ENCODE data around the gene ICAM4.

DNA sequence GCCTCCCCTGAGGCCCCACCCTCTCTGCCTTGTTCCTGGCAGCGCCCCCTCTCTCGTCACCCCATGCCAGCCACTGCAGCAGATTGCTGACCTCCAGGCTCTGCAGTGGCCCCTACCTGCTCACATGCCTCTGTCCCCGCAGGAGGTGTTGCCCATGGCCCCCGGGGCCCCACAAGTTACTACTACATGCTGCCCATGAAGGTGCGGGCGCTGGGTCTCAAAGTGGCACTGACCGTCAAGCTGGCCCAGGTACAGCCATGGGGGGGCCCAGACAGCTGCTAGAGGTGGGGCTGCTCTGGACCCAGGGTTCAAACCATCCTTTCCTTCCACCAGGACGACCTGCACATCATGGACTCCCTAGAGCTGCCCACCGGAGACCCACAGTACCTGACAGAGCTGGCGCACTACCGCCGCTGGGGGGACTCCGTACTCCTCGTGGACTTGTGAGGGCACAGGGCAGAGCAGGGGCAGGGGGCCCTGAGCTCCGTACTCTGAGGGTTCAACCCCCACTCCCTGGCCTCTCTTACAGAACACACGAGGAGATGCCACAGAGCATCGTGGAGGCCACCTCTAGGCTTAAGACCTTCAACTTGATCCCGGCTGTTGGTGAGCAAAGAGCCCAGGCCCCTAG, 28.6 kb upstream of the ICAM4 start:
- TF ChIP-seq, protein P1, sequence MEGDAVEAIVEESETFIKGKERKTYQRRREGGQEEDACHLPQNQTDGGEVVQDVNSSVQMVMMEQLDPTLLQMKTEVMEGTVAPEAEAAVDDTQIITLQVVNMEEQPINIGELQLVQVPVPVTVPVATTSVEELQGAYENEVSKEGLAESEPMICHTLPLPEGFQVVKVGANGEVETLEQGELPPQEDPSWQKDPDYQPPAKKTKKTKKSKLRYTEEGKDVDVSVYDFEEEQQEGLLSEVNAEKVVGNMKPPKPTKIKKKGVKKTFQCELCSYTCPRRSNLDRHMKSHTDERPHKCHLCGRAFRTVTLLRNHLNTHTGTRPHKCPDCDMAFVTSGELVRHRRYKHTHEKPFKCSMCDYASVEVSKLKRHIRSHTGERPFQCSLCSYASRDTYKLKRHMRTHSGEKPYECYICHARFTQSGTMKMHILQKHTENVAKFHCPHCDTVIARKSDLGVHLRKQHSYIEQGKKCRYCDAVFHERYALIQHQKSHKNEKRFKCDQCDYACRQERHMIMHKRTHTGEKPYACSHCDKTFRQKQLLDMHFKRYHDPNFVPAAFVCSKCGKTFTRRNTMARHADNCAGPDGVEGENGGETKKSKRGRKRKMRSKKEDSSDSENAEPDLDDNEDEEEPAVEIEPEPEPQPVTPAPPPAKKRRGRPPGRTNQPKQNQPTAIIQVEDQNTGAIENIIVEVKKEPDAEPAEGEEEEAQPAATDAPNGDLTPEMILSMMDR (IDR thresholded peaks at IDR 0.05): no peak
- TF ChIP-seq POLR2A (IDR thresholded peaks at IDR 0.05; ENCODE audit: low read depth) (no peak), EP300 (IDR thresholded peaks at IDR 0.05) (no peak), POLR2AphosphoS5 (IDR thresholded peaks at IDR 0.05) (no peak)

Data from esophagus muscularis mucosa (tissue), 4 donors.